T47D (cell line): ENCODE data around the gene RSRC2.
"Not testable (repeated sequence)": the region's sequence is repeated elsewhere in the genome, so short reads cannot be mapped to it uniquely, and the experiment has no call there.

ENCODE experiments used
- DNase-seq, 2 experiments: peaks; one replicate each; pipeline versions ENCODE4 v3.0.0 to v3.0.0-alpha.2; 2011 to 2012; ENCODE audit warnings: low read depth in 1 of 2, low spot score in 1 of 2
- JUND ChIP-seq: IDR thresholded peaks from 2 replicates; pipeline ENCODE4 v1.6.1; 2012; ENCODE audit warnings: low read depth
- in situ Hi-C: cut with HindIII; loops from 2 replicates; pipeline ENCODE4 v1.10.0; 2016; ENCODE audit warnings: low sequenced_read_pairs, low pct_unique_long_range_greater_than_20kb

Gene RSRC2

DNA sequence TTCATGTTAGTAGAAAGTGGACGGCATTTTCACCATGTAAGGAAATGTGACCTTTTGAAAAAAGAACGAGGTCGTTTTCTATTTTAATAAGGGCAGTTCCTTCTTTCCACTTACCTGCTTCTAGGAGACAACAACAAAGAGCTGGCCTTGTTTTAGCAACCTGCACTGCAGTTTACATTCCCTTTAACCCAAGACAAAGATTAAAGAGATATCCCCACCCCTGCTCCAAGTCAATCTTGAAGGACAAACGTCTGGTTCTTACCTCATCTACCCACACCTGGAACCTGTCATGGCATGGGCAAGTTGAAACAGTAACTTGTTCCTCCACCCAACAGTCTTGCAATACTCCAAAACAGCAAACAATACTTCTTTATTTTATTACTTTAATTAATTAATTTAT is 58.8 kb downstream of the RSRC2 start:
- peak; percentile 19 to 85 for DNase-seq
- in situ Hi-C loops, result no loop called here
- 0 out of 2 replicates have a peak, but pooled peaks have one; percentile 12 for TF ChIP-seq JUND

GRCh38 chr12:122464317-122465042 is 62.3 kb downstream of the RSRC2 start:
- in situ Hi-C loops, result not testable (repeated sequence)
- peak; percentile 12 to 86 for DNase-seq

- no peak for TF ChIP-seq JUND
- DNase-seq, result no peak
- in situ Hi-C loops, result no loop called here
Observed at GRCh38 chr12:122460641-122461040, 66.1 kb downstream of the RSRC2 start.

DNA sequence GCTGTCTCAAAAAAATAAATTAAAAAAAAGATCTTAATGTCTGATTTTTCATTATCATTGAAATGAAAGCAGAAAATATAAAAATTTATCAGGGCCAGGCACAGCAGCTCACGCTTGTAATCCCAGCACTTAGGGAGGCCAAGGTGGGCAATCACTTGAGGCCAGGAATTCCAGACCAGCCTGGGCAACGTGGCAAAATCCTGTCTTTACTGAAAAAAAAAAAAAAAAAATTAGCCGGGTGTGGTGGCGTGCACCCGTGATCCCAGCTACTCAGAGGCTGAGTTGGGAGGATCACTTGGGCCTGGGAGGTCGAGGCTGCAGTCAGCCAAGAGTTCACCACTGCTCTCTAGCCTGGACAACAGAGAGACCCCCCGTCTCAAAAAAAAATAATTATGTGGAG is 66.7 kb downstream of the RSRC2 start:
- TF ChIP-seq JUND, result no peak
- DNase-seq, result no peak
- in situ Hi-C loops, result no loop called here

DNA sequence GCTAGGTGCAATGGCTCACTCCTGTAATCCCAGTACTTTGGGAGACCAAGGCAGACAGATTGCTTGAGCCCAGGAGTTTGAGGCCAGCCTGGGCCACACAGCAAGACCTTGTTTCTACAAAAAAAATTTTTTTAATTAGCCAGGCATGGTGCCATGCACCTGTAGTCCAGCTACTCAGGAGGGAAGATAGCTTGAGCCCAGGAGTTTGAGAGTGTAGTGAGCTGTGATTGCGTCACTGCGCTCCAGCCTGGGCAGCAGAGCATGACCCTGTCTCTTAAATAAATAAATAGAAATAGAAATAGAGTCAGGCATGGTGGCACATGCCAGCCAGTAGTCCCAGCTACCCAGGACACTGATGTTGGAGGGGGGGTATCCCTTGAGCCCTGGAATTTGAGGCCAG is 67.5 kb downstream of the RSRC2 start:
- no peak for DNase-seq
- in situ Hi-C loops, result no loop called here
- TF ChIP-seq JUND, result no peak

DNA sequence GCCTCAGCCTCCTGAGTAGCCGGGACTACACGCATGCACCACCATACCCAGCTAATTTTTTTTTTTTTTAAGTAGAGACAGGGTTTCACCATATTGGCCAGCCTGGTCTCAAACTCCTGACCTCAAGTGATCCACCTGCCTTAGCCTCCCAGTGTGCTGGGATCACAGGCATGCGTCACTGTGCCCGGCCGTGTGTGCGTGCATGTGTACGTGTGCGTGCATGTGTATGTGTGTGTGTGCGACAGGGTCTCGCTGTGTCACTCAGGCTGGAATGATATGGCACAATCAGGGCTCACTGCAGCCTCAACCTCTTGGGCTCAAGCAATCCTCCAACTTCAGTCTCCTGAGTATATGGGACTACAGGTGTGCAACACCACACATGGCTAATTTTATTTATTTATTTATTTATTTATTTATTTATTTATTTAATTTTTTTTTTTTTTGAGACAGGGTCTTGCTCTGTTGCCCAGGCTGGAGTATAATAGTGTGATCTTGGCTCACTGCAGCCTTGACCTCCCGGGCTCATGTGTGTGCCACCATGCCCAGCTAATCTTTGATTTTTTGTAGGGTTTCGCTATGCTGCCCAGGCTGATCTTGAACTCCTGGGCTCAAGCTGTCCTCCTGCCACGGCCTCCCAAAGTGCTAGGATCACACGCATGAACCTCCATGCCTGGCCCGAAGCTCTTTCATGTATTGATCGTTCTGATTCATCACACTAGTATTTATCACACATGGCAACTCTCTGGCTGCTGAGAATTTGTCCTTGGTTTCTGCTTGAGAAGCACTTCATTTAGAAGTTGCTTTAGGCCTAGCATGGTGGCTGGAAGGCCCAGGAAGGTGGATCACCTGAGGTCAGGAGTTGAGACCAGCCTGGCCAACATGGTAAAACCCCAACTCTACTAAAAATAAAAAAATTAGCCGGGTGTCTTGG is 68.4 kb downstream of the RSRC2 start:
- DNase-seq, result no peak
- TF ChIP-seq JUND, result no peak
- in situ Hi-C loops, result no loop called here

- in situ Hi-C loops, result no loop called here
- DNase-seq, result no peak
- no peak for TF ChIP-seq JUND
Observed at GRCh38 chr12:122457627-122458026, 69.1 kb downstream of the RSRC2 start.

DNA sequence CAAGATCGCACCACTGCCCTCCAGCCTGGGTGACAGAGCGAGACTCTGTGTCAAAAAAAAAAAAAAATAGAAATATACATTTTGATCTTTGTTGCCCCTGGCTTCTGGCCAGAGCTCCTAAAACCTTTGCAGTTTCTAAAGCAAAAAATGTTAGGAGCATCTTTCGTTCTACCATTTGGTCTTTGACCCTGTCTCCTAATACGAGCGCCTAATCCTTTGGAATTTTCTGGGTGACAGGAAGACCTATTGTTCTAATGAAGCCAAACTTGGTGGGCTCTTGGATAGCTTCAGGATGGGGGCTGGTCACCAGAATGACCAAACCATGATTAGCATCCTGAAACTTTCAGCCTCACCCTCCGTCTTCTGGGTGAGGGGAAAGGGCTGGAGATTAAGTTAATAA is 72.0 kb downstream of the RSRC2 start:
- DNase-seq, result no peak
- TF ChIP-seq JUND, result no peak
- in situ Hi-C loops, result no loop called here

DNA sequence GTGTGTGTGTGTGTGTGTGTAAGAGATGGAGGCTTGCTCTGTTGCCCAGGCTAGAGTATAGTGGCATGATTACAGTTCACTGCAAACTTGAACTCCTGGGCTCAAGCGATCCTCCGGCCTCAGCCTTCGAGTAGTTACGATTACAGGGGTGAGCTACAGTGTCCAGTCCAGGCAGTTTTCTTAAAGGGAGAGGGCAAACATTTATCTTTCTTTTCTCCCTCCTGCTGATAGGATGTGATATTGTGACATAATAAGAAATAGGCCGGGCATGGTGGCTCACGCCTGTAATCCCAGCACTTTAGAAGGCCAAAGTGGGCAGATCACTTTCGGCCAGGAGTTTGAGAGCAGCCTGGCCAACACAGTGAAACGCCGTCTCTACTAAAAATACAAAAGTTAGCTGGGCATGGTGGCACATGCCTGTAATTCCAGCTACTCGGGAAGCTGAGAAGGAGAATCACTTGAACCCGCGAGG is 72.5 kb downstream of the RSRC2 start:
- in situ Hi-C loops, result no loop called here
- TF ChIP-seq JUND, result no peak

More for the DNA sequence above, 72.5 kb downstream of the RSRC2 start:
- no peak for DNase-seq
